HFFc6 (cell line): ENCODE measurements around the gene DUSP15. TPM values are rescaled to one million over a fixed set of nuclear protein-coding genes. Genes with fewer than 3 reads are reported as not detected.

Source experiments
- DNase-seq: peaks from one replicate; pipeline ENCODE4 v3.0.0-alpha.2; 2018
- H3K27ac Mint-ChIP-seq: 2 replicates; pipeline ENCODE4 v1.8.0; 2020; ENCODE audit warnings: mild to moderate bottlenecking, mixed read lengths
- H3K27me3 Mint-ChIP-seq: 2 replicates; pipeline ENCODE4 v1.8.0; 2021; ENCODE audit warnings: mild to moderate bottlenecking, moderate library complexity, mixed read lengths; ENCODE audit not compliant: insufficient read depth
- H3K36me3 Mint-ChIP-seq: 2 replicates; pipeline ENCODE4 v1.8.0; 2021; ENCODE audit warnings: low read depth, mixed read lengths
- H3K4me1 Mint-ChIP-seq: 2 replicates; pipeline ENCODE4 v1.8.0; 2020; ENCODE audit warnings: low read depth, mixed read lengths
- H3K4me3 Mint-ChIP-seq: 2 replicates; pipeline ENCODE4 v1.8.0; 2020; ENCODE audit warnings: mild to moderate bottlenecking, moderate library complexity, mixed read lengths
- H3K9me3 Mint-ChIP-seq: 2 replicates; pipeline ENCODE4 v1.8.0; 2020; ENCODE audit warnings: mild to moderate bottlenecking, mixed read lengths
- total RNA-seq, 6 experiments: library from RNA; stranded (reverse); fragmentation: NEBNext Ultra II Directional; extraction: Animal tissue kit (Norgen Biotek cat#: 25700); gene quantifications; 2 replicates in 1 of 6; 3 replicates in 5 of 6; pipeline ENCODE4 v1.2.3, GENCODE V29; 2021
- TF ChIP-seq, protein P1 (sequence below): fragments of 200-600 bp; sonication (generic); IDR thresholded peaks from 2 replicates; pipeline ENCODE4 v1.5.0; 2021; ENCODE audit warnings: antibody characterized with exemption, mild to moderate bottlenecking

The DUSP15 gene
- total RNA-seq, 6 experiments from 2014 or later, result not detected

DNA sequence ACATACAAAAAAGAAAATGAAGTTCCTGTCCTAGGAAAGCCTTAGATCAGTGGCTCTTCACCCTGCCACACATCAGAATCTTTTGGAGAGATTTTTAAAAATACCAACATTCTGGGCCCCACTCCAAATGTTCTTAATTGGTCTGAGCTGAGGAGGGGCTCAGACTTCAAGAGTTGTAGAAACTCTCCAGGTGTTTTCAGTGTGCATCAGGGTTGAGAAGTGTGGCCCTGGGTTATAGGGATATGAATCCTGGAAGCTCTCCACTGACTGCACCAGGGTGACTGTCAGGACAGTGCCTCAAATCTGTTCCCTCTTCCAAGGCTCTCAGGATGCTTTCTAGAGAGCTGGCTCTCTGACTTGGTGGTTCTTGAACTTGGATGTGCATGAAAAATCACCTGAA is 56.7 kb downstream of the DUSP15 start:
- Mint-ChIP-seq H3K27ac (no peak overlapping the region), H3K9me3 (no peaks in the 10 kb centered on the region), H3K36me3 (no peaks in the 10 kb centered on the region; the same call in 1 of the 2 replicates), H3K4me1 (peaks cover 46% of the 10 kb centered on the region), H3K4me3 (no peak overlapping the region), H3K27me3 (no peaks in the 10 kb centered on the region; the same call in 1 of the 2 replicates)
- no peak for DNase-seq
- TF ChIP-seq, protein P1, sequence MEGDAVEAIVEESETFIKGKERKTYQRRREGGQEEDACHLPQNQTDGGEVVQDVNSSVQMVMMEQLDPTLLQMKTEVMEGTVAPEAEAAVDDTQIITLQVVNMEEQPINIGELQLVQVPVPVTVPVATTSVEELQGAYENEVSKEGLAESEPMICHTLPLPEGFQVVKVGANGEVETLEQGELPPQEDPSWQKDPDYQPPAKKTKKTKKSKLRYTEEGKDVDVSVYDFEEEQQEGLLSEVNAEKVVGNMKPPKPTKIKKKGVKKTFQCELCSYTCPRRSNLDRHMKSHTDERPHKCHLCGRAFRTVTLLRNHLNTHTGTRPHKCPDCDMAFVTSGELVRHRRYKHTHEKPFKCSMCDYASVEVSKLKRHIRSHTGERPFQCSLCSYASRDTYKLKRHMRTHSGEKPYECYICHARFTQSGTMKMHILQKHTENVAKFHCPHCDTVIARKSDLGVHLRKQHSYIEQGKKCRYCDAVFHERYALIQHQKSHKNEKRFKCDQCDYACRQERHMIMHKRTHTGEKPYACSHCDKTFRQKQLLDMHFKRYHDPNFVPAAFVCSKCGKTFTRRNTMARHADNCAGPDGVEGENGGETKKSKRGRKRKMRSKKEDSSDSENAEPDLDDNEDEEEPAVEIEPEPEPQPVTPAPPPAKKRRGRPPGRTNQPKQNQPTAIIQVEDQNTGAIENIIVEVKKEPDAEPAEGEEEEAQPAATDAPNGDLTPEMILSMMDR, result no peak

GRCh38 chr20:31811796-31812728 is 58.3 kb downstream of the DUSP15 start:
- peak overlapping the region; percentile 50 for H3K27ac Mint-ChIP-seq
- no peaks in the 10 kb centered on the region for H3K9me3 Mint-ChIP-seq
- TF ChIP-seq, protein P1, result no peak
- peak; percentile 50 for DNase-seq
- H3K4me3 Mint-ChIP-seq, result peak overlapping the region; percentile 17
- peaks cover 46% of the 10 kb centered on the region for H3K4me1 Mint-ChIP-seq
- H3K27me3 Mint-ChIP-seq, result no peaks in the 10 kb centered on the region; the same call in 1 of the 2 replicates
- no peaks in the 10 kb centered on the region; the same call in 1 of the 2 replicates for H3K36me3 Mint-ChIP-seq

GRCh38 chr20:31811198-31811597 is 59.1 kb downstream of the DUSP15 start:
- Mint-ChIP-seq H3K4me1 (peaks cover 46% of the 10 kb centered on the region), H3K36me3 (peaks cover 4% of the 10 kb centered on the region; the same call in 1 of the 2 replicates), H3K27me3 (no peaks in the 10 kb centered on the region; the same call in 1 of the 2 replicates), H3K27ac (peak overlapping the region; percentile 90), H3K4me3 (no peak overlapping the region), H3K9me3 (no peaks in the 10 kb centered on the region)
- DNase-seq, result no peak
- TF ChIP-seq, protein P1, result no peak

Other genes with a start within 250 kb of the DUSP15 start
- not detected for gene COX4I2, start 232.6 kb downstream of the DUSP15 start, total RNA-seq
- gene BCL2L1, start 147.7 kb downstream of the DUSP15 start, total RNA-seq, result 100 to 1,000 TPM; 111 to 122 (median 117) TPM
- 100 to 1,000 TPM in 4 of 6 experiments, 10 to 100 TPM in 2; 51.0 to 117 (median 107) TPM for gene TPX2, start 131.2 kb downstream of the DUSP15 start, total RNA-seq
- gene MYLK2, start 51.2 kb downstream of the DUSP15 start, total RNA-seq, result under 1 TPM; 0.07 to 0.30 (median 0.16) TPM
- gene FOXS1, start 24.9 kb downstream of the DUSP15 start, total RNA-seq, result not detected
- not detected for gene TTLL9, start 107 bp upstream of the DUSP15 start, total RNA-seq
- gene PDRG1, start 81.5 kb upstream of the DUSP15 start, total RNA-seq, result 10 to 100 TPM; 12.2 to 17.1 (median 13.1) TPM
- gene XKR7, start 97.6 kb upstream of the DUSP15 start, total RNA-seq, result not detected
- not detected for gene CCM2L, start 139.9 kb upstream of the DUSP15 start, total RNA-seq
- gene HCK, start 181.7 kb upstream of the DUSP15 start, total RNA-seq, result not detected
- 10 to 100 TPM; 54.8 to 73.9 (median 60.7) TPM for gene TM9SF4, start 239.2 kb upstream of the DUSP15 start, total RNA-seq